Measurements from ENCODE around the gene OR1F1.

OR1F1 gene

DNA sequence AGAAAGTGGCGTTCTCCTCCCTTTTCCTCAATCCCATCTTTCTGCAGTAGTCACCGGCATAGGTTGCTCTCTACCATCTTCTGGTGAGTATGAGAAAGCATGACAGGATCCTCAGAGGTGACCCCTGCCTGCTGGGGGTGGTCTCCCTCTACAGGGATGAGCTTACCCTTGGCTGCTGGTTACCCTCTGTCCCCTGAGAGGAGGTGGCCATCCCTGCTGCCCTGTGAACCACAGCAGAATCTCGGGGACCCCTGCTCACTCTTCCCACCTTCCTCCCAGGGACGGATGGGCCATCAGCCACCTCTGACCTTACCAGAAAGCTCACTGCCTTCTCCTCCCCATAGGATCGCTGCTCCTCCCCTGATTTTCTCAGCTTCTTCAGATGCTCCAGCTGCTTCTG, 60.6 kb downstream of the OR1F1 start:
- H3K4me1 ChIP-seq (ENCODE audit: low read depth, poor library complexity, severe bottlenecking): no peaks in the 10 kb centered on the region
- H3K27ac ChIP-seq: no peak overlapping the region
- H3K4me2 ChIP-seq: no peak overlapping the region
- no peaks in the 10 kb centered on the region for H3K79me2 ChIP-seq (ENCODE audit: insufficient read depth, low read depth)
- H3K27me3 ChIP-seq (ENCODE audit: insufficient read depth, low read depth): no peaks in the 10 kb centered on the region
- no peaks in the 10 kb centered on the region for H4K20me1 ChIP-seq (ENCODE audit: insufficient read depth)
- TF ChIP-seq, protein P1, sequence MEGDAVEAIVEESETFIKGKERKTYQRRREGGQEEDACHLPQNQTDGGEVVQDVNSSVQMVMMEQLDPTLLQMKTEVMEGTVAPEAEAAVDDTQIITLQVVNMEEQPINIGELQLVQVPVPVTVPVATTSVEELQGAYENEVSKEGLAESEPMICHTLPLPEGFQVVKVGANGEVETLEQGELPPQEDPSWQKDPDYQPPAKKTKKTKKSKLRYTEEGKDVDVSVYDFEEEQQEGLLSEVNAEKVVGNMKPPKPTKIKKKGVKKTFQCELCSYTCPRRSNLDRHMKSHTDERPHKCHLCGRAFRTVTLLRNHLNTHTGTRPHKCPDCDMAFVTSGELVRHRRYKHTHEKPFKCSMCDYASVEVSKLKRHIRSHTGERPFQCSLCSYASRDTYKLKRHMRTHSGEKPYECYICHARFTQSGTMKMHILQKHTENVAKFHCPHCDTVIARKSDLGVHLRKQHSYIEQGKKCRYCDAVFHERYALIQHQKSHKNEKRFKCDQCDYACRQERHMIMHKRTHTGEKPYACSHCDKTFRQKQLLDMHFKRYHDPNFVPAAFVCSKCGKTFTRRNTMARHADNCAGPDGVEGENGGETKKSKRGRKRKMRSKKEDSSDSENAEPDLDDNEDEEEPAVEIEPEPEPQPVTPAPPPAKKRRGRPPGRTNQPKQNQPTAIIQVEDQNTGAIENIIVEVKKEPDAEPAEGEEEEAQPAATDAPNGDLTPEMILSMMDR (conservative IDR thresholded peaks at IDR 0.05; ENCODE audit: low read depth, low read length): no peak
- H3K4me3 ChIP-seq (IDR thresholded peaks at IDR 0.05; ENCODE audit: insufficient read depth, low read depth, low read length): no peak overlapping the region
- no peaks in the 10 kb centered on the region for H3K36me3 ChIP-seq (ENCODE audit: insufficient read depth)
- no peak overlapping the region for H3K9ac ChIP-seq
- H2AFZ ChIP-seq (ENCODE audit: low read depth): no peak overlapping the region

DNA sequence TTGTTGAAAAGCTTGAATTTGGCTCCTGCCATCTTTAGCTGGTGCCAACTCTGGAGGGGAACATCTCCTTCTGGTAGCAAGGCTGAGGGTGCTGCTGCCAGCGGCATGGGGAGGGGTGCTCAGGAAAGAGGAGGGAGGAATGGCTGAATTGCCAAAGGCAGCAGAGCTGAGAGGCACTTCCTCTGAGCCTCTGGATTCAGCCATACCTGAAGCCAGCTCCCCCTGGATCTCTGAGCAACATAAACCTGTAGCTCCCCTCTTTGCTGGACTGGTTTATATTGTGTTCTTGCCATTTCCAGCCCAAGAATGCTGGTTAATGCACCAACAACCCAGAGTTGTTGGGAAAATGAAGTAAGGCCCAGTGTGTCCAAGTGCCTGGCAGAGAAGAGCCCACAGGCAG, 61.0 kb downstream of the OR1F1 start:
- no peak overlapping the region for H3K9ac ChIP-seq
- no peaks in the 10 kb centered on the region for H3K36me3 ChIP-seq (ENCODE audit: insufficient read depth)
- no peaks in the 10 kb centered on the region for H4K20me1 ChIP-seq (ENCODE audit: insufficient read depth)
- no peak overlapping the region for H3K27ac ChIP-seq
- H3K4me2 ChIP-seq: no peak overlapping the region
- H3K4me1 ChIP-seq (ENCODE audit: low read depth, poor library complexity, severe bottlenecking): no peaks in the 10 kb centered on the region
- H2AFZ ChIP-seq (ENCODE audit: low read depth): no peak overlapping the region
- TF ChIP-seq, protein P1 (conservative IDR thresholded peaks at IDR 0.05; ENCODE audit: low read depth, low read length): no peak
- H3K79me2 ChIP-seq (ENCODE audit: insufficient read depth, low read depth): no peaks in the 10 kb centered on the region
- no peak overlapping the region for H3K4me3 ChIP-seq (IDR thresholded peaks at IDR 0.05; ENCODE audit: insufficient read depth, low read depth, low read length)
- H3K27me3 ChIP-seq (ENCODE audit: insufficient read depth, low read depth): no peaks in the 10 kb centered on the region

GRCh38 chr16:3249451-3249850, 61.4 kb downstream of the OR1F1 start:
- Histone ChIP-seq H4K20me1 (ENCODE audit: insufficient read depth) (no peaks in the 10 kb centered on the region), H3K4me2 (no peak overlapping the region), H3K4me3 (IDR thresholded peaks at IDR 0.05; ENCODE audit: insufficient read depth, low read depth, low read length) (no peak overlapping the region), H3K9ac (no peak overlapping the region), H3K27ac (no peak overlapping the region), H3K36me3 (ENCODE audit: insufficient read depth) (no peaks in the 10 kb centered on the region), H3K79me2 (ENCODE audit: insufficient read depth, low read depth) (no peaks in the 10 kb centered on the region), H2AFZ (ENCODE audit: low read depth) (no peak overlapping the region), H3K27me3 (ENCODE audit: insufficient read depth, low read depth) (no peaks in the 10 kb centered on the region), H3K4me1 (ENCODE audit: low read depth, poor library complexity, severe bottlenecking) (no peaks in the 10 kb centered on the region)
- TF ChIP-seq, protein P1 (conservative IDR thresholded peaks at IDR 0.05; ENCODE audit: low read depth, low read length): no peak

GRCh38 chr16:3252967-3253366, 65.0 kb downstream of the OR1F1 start:
- no peaks in the 10 kb centered on the region for H3K4me1 ChIP-seq (ENCODE audit: low read depth, poor library complexity, severe bottlenecking)
- H3K27me3 ChIP-seq (ENCODE audit: insufficient read depth, low read depth): no peaks in the 10 kb centered on the region
- no peaks in the 10 kb centered on the region for H3K79me2 ChIP-seq (ENCODE audit: insufficient read depth, low read depth)
- no peak overlapping the region for H3K27ac ChIP-seq
- no peaks in the 10 kb centered on the region for H4K20me1 ChIP-seq (ENCODE audit: insufficient read depth)
- H2AFZ ChIP-seq (ENCODE audit: low read depth): no peak overlapping the region
- H3K36me3 ChIP-seq (ENCODE audit: insufficient read depth): no peaks in the 10 kb centered on the region
- no peak overlapping the region for H3K9ac ChIP-seq
- H3K4me3 ChIP-seq (IDR thresholded peaks at IDR 0.05; ENCODE audit: insufficient read depth, low read depth, low read length): no peak overlapping the region
- no peak overlapping the region for H3K4me2 ChIP-seq
- TF ChIP-seq, protein P1 (conservative IDR thresholded peaks at IDR 0.05; ENCODE audit: low read depth, low read length): no peak
